Lung (tissue), 12 donors: Measurements from ENCODE around the gene NMT2. TPM values are rescaled to one million over a fixed set of nuclear protein-coding genes. Genes with fewer than 3 reads are reported as not detected.

Experiments used
- ATAC-seq: fragments of 200-7000 bp; cut with Tn5 transposase; one replicate; pipeline ENCODE4 v1.9.1; 2020; ENCODE audit warnings: moderate number of reproducible peaks; ENCODE audit not compliant: insufficient read depth, low FRiP score
- DNase-seq, 3 donors: peaks; one replicate each; pipeline ENCODE4 v3.0.0-alpha.2; 2013 to 2017
- H3K27ac ChIP-seq, 2 donors: one replicate each; pipeline ENCODE4 v1.5.1; 2013; ENCODE audit warnings: mild to moderate bottlenecking in 2 of 2, moderate library complexity in 2 of 2, control low read depth in 1 of 2, inconsistent platforms in 1 of 2, low read depth in 1 of 2, low read length in 1 of 2
- H3K27me3 ChIP-seq, 3 donors: one replicate each; pipeline ENCODE4 v1.5.1; 2013; ENCODE audit warnings: low read length in 2 of 3; ENCODE audit not compliant: control insufficient read depth in 3 of 3, insufficient read depth in 3 of 3
- H3K36me3 ChIP-seq, 4 donors: one replicate each; pipeline ENCODE4 v1.5.1; 2013; ENCODE audit warnings: low read length in 4 of 4, mild to moderate bottlenecking in 1 of 4, moderate library complexity in 1 of 4; ENCODE audit not compliant: control insufficient read depth in 4 of 4, insufficient read depth in 4 of 4
- H3K4me1 ChIP-seq, 5 donors: one replicate each; pipeline ENCODE4 v1.5.1; 2013; ENCODE audit warnings: low read length in 5 of 5, mild to moderate bottlenecking in 2 of 5, moderate library complexity in 1 of 5; ENCODE audit not compliant: control insufficient read depth in 5 of 5, insufficient read depth in 5 of 5
- H3K4me3 ChIP-seq: one replicate; pipeline ENCODE4 v1.5.1; 2013; ENCODE audit warnings: mild to moderate bottlenecking, control low read depth, moderate library complexity
- H3K9ac ChIP-seq, 2 donors: one replicate each; pipeline ENCODE4 v1.5.1; 2013; ENCODE audit warnings: low read length in 2 of 2, control low read depth in 1 of 2; ENCODE audit not compliant: insufficient read depth in 1 of 2
- H3K9me3 ChIP-seq, 4 donors: one replicate each; pipeline ENCODE4 v1.5.1; 2013; ENCODE audit warnings: low read length in 3 of 4, mild to moderate bottlenecking in 1 of 4, moderate library complexity in 1 of 4; ENCODE audit not compliant: control insufficient read depth in 4 of 4, insufficient read depth in 3 of 4
- CTCF ChIP-seq: IDR thresholded peaks from 2 replicates; pipeline ENCODE4 v1.5.1; 2012; ENCODE audit warnings: mild to moderate bottlenecking; ENCODE audit errors: control extremely low read depth, extremely low read depth
- WGBS, 2 donors: extraction: QIAGEN DNeasy Blood & Tissue Kit; methylation state at CpG; one replicate each; pipeline ENCODE4 v1.1.7; 2013; 5-methylcytosine and 5-hydroxymethylcytosine counted together
- polyA plus RNA-seq, 2 donors: library from polyadenylated mRNA; stranded (reverse); fragments of 200-250 nt; gene quantifications; one replicate each; pipeline ENCODE4 v1.2.1, GENCODE V29; 2013
- total RNA-seq, 2 donors: library from RNA; depleted of rRNA in 1 of 2; stranded (reverse); fragments of >200 nt in 1 of 2; gene quantifications; one replicate each; pipeline ENCODE4 v1.2.1, GENCODE V29; 2014 to 2021
- donor health status: control.
- donor health status: control.
- donor health status: Bipolar disorder and iron deficiency.
- donor health status: healthy.
- donor health status: DM: yes; HTN: yes; CAD: no.

NMT2 gene
- total and polyA plus RNA-seq, 4 donors, result 3.5 to 20.0 (median 6.4) TPM

GRCh38 chr10:15091418-15091817 is 77.1 kb downstream of the NMT2 start:
- Histone ChIP-seq H3K36me3 (no peaks in the 10 kb centered on the region), H3K4me3 (no peak overlapping the region), H3K9ac (no peak overlapping the region), H3K27me3 (no peaks in the 10 kb centered on the region), H3K9me3 (no peaks in the 10 kb centered on the region), H3K4me1 (peaks cover 0 to 8% (median 0%) of the 10 kb centered on the region in 5 donors), H3K27ac (no peak overlapping the region)
- WGBS, 2 donors, result 86 to 89% methylated on average over 5 of the region's 5 CpGs
- DNase-seq (no peak), ATAC-seq (no peak)
- TF ChIP-seq CTCF, result no peak

- H3K9me3 ChIP-seq, result no peaks in the 10 kb centered on the region
- ATAC-seq, result peak; percentile 88
- peak; percentile 82 to 89 (median 83) for DNase-seq
- WGBS, 2 donors, result 7 to 8% methylated on average over 55 to 63 of the region's 63 CpGs
- H3K36me3 ChIP-seq, result no peaks in the 10 kb centered on the region
- no peak within 1 kb of the TSS for H3K27ac ChIP-seq
- peak within 1 kb of the TSS; percentile 36 for H3K4me3 ChIP-seq
- H3K4me1 ChIP-seq, result peaks cover 0 to 17% (median 4%) of the 10 kb centered on the region in 5 donors
- TF ChIP-seq CTCF, result peak; percentile 1
- no peak within 1 kb of the TSS for H3K9ac ChIP-seq
- no peaks in the 10 kb centered on the region for H3K27me3 ChIP-seq
These were observed 79.8 kb downstream of the NMT2 start, which contains the start of gene ACBD7 for GRCh38 chr10:15088428-15089261. TSS of gene ACBD7 (minus strand) at chr10:15088776. CDS start at chr10:15088728, 48 bp downstream.

- Histone ChIP-seq H3K36me3 (no peaks in the 10 kb centered on the region), H3K27me3 (no peaks in the 10 kb centered on the region), H3K4me3 (no peak overlapping the region), H3K9me3 (no peaks in the 10 kb centered on the region), H3K4me1 (peaks cover 0 to 18% (median 4%) of the 10 kb centered on the region in 5 donors), H3K27ac (peak overlapping the region; percentile 64 to 69), H3K9ac (peak overlapping the region; percentile 63 to 93)
- WGBS, 2 donors, result 31 to 53% methylated on average over 7 of the region's 7 CpGs
- peak; percentile 2 for TF ChIP-seq CTCF
- DNase-seq (peak; percentile 84 to 96 (median 95)), ATAC-seq (peak; percentile 73)
These were observed 84.0 kb downstream of the NMT2 start for GRCh38 chr10:15084502-15084922.
